Ishikawa (cell line): Measurements from ENCODE around the gene SBF1.

Experiments used
- CEBPB ChIP-seq: IDR thresholded peaks from 2 replicates; pipeline ENCODE4 v1.6.1; 2012
- CREB1 ChIP-seq: IDR thresholded peaks from 2 replicates; pipeline ENCODE4 v1.6.1; 2012; ENCODE audit warnings: low read depth
- EGR1 ChIP-seq: IDR thresholded peaks from 2 replicates; pipeline ENCODE4 v1.6.1; 2012
- EP300 ChIP-seq: IDR thresholded peaks from 2 replicates; pipeline ENCODE4 v1.6.1; 2012; ENCODE audit warnings: borderline replicate concordance
- FOXM1 ChIP-seq: IDR thresholded peaks from 2 replicates; pipeline ENCODE4 v1.6.1; 2012; ENCODE audit warnings: low read depth, borderline replicate concordance
- MAX ChIP-seq: IDR thresholded peaks from 2 replicates; pipeline ENCODE4 v1.6.1; 2012
- RAD21 ChIP-seq: IDR thresholded peaks from 2 replicates; pipeline ENCODE4 v1.6.1; 2012; ENCODE audit warnings: low read depth
- REST ChIP-seq: IDR thresholded peaks from 2 replicates; pipeline ENCODE4 v1.6.1; 2012; ENCODE audit warnings: low read depth, mild to moderate bottlenecking
- TAF1 ChIP-seq: IDR thresholded peaks from 2 replicates; pipeline ENCODE4 v1.6.1; 2012; ENCODE audit warnings: low read depth, mild to moderate bottlenecking
- TEAD4 ChIP-seq: IDR thresholded peaks from 2 replicates; pipeline ENCODE4 v1.6.1; 2012
- YY1 ChIP-seq: IDR thresholded peaks from 2 replicates; pipeline ENCODE4 v1.6.1; 2012; ENCODE audit warnings: low read depth
- ZBTB7A ChIP-seq: IDR thresholded peaks from 2 replicates; pipeline ENCODE4 v1.6.1; 2012; ENCODE audit warnings: low read depth

GRCh38 chr22:50425179-50425916 lies 49.5 kb downstream of the SBF1 start:
- TF ChIP-seq ZBTB7A, result no peak
- no peak for TF ChIP-seq FOXM1
- no peak for TF ChIP-seq EP300
- no peak for TF ChIP-seq REST
- TF ChIP-seq CREB1, result no peak
- no peak for TF ChIP-seq YY1
- no peak for TF ChIP-seq RAD21
- no peak for TF ChIP-seq MAX
- no peak for TF ChIP-seq TEAD4
- no peak for TF ChIP-seq TAF1
- no peak for TF ChIP-seq CEBPB
- no peak for TF ChIP-seq EGR1
